K562 (cell line): ENCODE data around the gene ZNF358. TPM values are rescaled to one million over a fixed set of nuclear protein-coding genes. Genes with fewer than 3 reads are reported as not detected.

Experiments
- CREB3 ChIP-seq: fragments of 450-650 bp; conservative IDR thresholded peaks from 2 replicates; pipeline ENCODE4 v1.6.1; 2016; ENCODE audit warnings: missing genetic modification characterization, low read depth, mild to moderate bottlenecking, missing compliant biosample characterization, moderate library complexity
- JUND ChIP-seq, 2 experiments: IDR thresholded peaks; 2 replicates in 1 of 2; 3 replicates in 1 of 2; pipeline ENCODE4 v1.6.1; 2011; ENCODE audit warnings: borderline replicate concordance in 2 of 2, low read depth in 2 of 2, low read length in 2 of 2, improper control_type of control experiment in 1 of 2, missing biosample characterization in 1 of 2, missing genetic modification characterization in 1 of 2, missing genetic modification reagents in 1 of 2
- KDM2B ChIP-seq: fragments of 250-450 bp; sonication (Bioruptor Pico); IDR thresholded peaks from 2 replicates; pipeline ENCODE4 v1.8.0; 2021; ENCODE audit warnings: mild to moderate bottlenecking, moderate library complexity
- L3MBTL2 ChIP-seq: fragments of 450-650 bp; IDR thresholded peaks from 2 replicates; pipeline ENCODE4 v1.6.1; 2016; ENCODE audit warnings: mild to moderate bottlenecking, moderate library complexity
- POLR2G ChIP-seq: fragments of 200-400 bp; formaldehyde crosslinking; IDR thresholded peaks from 2 replicates; pipeline ENCODE4 v1.6.1; 2017; ENCODE audit warnings: low read depth, mild to moderate bottlenecking, antibody characterized with exemption, low read length, moderate library complexity
- RCOR1 ChIP-seq, 2 experiments: IDR thresholded peaks; 2 replicates each; pipeline ENCODE4 v1.6.1; 2012; ENCODE audit warnings: low read depth in 2 of 2, low read length in 2 of 2, borderline replicate concordance in 1 of 2, improper control_type of control experiment in 1 of 2
- SREBF1 ChIP-seq: fragments of 150-350 bp; IDR thresholded peaks from 2 replicates; pipeline ENCODE4 v1.6.1; 2014; ENCODE audit warnings: antibody characterized with exemption, low read depth, low read length, borderline replicate concordance
- TAL1 ChIP-seq: fragments of 450-650 bp; IDR thresholded peaks from 2 replicates; pipeline ENCODE4 v1.6.1; 2016; ENCODE audit warnings: mild to moderate bottlenecking
- TSHZ1 ChIP-seq: fragments of 250-450 bp; sonication (Bioruptor Pico); IDR thresholded peaks from 2 replicates; pipeline ENCODE4 v1.4.0; 2020; ENCODE audit warnings: mild to moderate bottlenecking, moderate library complexity
- polyA plus RNA-seq, 8 experiments: library from polyadenylated mRNA; depleted of rRNA in 4 of 8; stranded (reverse) in 5 of 8; unstranded in 3 of 8; fragments of >200 nt; fragmentation: Nextera tagmentation in 2 of 8; fragmentation: Illumina TruSeq in 1 of 8; extraction: Ambion mirVana in 2 of 8; extraction: Trizol in 1 of 8; gene quantifications; 2 replicates each; pipeline versions ENCODE4 v1.2.1 to v1.2.3, GENCODE V29; 2011 to 2014; ENCODE audit warnings: inconsistent platforms in 1 of 8, missing spikeins in 1 of 8
- total RNA-seq, 7 experiments: library from RNA; depleted of rRNA in 6 of 7; stranded (reverse); fragments of >200 nt in 6 of 7; fragmentation: Illumina TruSeq in 2 of 7; extraction: Trizol in 2 of 7; gene quantifications; 2 replicates each; pipeline versions ENCODE4 v1.2.1 to v1.2.3, GENCODE V29; 2011 to 2021; ENCODE audit warnings: low replicate concordance in 1 of 7
- TF ChIP-seq, protein P1 (sequence below): fragments of 450-650 bp; formaldehyde crosslinking; IDR thresholded peaks from 2 replicates; pipeline ENCODE4 v1.4.0; 2020; ENCODE audit warnings: mild to moderate bottlenecking, mixed read lengths
- TF ChIP-seq, protein P2 (sequence below): fragments of 450-650 bp; IDR thresholded peaks from 2 replicates; pipeline ENCODE4 v1.6.1; 2014; ENCODE audit warnings: low read depth, mild to moderate bottlenecking, moderate library complexity, borderline replicate concordance
- TF ChIP-seq, protein P3 (sequence below): fragments of 450-650 bp; IDR thresholded peaks from 2 replicates; pipeline ENCODE4 v1.6.1; 2016; ENCODE audit warnings: borderline replicate concordance
- TF ChIP-seq, protein P4 (sequence below): fragments of 250-450 bp; sonication (Bioruptor Pico); IDR thresholded peaks from 2 replicates; pipeline ENCODE4 v1.8.0; 2022; ENCODE audit warnings: moderate library complexity, mild to moderate bottlenecking, inconsistent platforms

The ZNF358 gene
- total and polyA plus RNA-seq, 9 of the 15 experiments (the other 6 are each of a cell fraction or from before 2014, with no cell fraction given) = 0.04 to 17.2 (median 4.9) TPM

GRCh38 chr19:7505682-7506384 is 10.1 kb upstream of the ZNF358 start (continued):
- TF ChIP-seq CREB3 (tag) (no peak), TAL1 (peak; percentile 34), KDM2B (CRISPR knock-in tag) (0 out of 2 replicates have a peak, but pooled peaks have one; percentile 47), JUND (IDR thresholded peaks at IDR 0.05; ENCODE audit: borderline replicate concordance, low read depth, low read length) (no peak), JUND (tag; IDR thresholded peaks at IDR 0.05; ENCODE audit: borderline replicate concordance, low read depth, low read length) (no peak), TSHZ1 (no peak), RCOR1 (IDR thresholded peaks at IDR 0.05; ENCODE audit: borderline replicate concordance in 1 of 2, low read depth in 2 of 2, low read length in 2 of 2) (peak in 1 of 2 experiments; percentile 32; a peak in 1 of 4 replicates), L3MBTL2 (peak; percentile 88), SREBF1 (no peak), POLR2G (peak; percentile 41; the same call in 1 of the 2 replicates)
- TF ChIP-seq, protein P1, sequence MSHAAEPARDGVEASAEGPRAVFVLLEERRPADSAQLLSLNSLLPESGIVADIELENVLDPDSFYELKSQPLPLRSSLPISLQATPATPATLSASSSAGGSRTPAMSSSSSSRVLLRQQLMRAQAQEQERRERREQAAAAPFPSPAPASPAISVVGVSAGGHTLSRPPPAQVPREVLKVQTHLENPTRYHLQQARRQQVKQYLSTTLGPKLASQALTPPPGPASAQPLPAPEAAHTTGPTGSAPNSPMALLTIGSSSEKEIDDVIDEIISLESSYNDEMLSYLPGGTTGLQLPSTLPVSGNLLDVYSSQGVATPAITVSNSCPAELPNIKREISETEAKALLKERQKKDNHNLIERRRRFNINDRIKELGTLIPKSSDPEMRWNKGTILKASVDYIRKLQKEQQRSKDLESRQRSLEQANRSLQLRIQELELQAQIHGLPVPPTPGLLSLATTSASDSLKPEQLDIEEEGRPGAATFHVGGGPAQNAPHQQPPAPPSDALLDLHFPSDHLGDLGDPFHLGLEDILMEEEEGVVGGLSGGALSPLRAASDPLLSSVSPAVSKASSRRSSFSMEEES = peak; percentile 92
- TF ChIP-seq, protein P2, sequence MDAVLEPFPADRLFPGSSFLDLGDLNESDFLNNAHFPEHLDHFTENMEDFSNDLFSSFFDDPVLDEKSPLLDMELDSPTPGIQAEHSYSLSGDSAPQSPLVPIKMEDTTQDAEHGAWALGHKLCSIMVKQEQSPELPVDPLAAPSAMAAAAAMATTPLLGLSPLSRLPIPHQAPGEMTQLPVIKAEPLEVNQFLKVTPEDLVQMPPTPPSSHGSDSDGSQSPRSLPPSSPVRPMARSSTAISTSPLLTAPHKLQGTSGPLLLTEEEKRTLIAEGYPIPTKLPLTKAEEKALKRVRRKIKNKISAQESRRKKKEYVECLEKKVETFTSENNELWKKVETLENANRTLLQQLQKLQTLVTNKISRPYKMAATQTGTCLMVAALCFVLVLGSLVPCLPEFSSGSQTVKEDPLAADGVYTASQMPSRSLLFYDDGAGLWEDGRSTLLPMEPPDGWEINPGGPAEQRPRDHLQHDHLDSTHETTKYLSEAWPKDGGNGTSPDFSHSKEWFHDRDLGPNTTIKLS = peak; percentile 63
- TF ChIP-seq, protein P3, sequence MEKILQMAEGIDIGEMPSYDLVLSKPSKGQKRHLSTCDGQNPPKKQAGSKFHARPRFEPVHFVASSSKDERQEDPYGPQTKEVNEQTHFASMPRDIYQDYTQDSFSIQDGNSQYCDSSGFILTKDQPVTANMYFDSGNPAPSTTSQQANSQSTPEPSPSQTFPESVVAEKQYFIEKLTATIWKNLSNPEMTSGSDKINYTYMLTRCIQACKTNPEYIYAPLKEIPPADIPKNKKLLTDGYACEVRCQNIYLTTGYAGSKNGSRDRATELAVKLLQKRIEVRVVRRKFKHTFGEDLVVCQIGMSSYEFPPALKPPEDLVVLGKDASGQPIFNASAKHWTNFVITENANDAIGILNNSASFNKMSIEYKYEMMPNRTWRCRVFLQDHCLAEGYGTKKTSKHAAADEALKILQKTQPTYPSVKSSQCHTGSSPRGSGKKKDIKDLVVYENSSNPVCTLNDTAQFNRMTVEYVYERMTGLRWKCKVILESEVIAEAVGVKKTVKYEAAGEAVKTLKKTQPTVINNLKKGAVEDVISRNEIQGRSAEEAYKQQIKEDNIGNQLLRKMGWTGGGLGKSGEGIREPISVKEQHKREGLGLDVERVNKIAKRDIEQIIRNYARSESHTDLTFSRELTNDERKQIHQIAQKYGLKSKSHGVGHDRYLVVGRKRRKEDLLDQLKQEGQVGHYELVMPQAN = peak; percentile 91
- TF ChIP-seq, protein P4, sequence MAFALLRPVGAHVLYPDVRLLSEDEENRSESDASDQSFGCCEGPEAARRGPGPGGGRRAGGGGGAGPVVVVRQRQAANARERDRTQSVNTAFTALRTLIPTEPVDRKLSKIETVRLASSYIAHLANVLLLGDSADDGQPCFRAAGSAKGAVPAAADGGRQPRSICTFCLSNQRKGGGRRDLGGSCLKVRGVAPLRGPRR = no peak
